Measurements from ENCODE around the gene CSNK2B.

Gene CSNK2B

DNA sequence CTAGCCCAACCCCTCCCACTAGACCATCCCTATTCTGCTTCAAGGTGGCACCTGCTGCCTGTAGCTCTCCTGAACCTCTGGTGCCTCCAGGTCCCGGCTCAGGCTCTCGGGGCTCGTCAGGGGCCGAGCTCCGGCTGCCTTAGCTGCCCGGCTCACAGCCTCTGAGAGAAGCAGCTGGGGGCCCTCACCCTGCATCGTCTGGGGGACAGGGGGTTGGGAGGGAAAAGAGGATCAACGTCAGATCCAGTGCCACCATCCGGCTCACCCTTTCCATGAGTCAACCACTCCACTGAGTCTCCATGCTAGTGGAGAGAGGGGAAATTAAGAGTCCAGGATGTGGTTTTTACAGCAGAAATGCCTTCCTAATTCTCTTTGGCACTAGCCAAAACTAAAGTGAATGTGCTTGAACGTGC lies 26.4 kb upstream of the CSNK2B start:
- TF ChIP-seq POLR2AphosphoS5 (IDR thresholded peaks at IDR 0.05; ENCODE audit: low read depth, low read length): no peak; the same call in 1 of the 2 replicates
- 0 out of 2 replicates have a peak, but pooled peaks have one; percentile 21 for TF ChIP-seq POLR2A (IDR thresholded peaks at IDR 0.05; ENCODE audit: low read depth, low read length)
- no peak for TF ChIP-seq TAF1 (IDR thresholded peaks at IDR 0.05; ENCODE audit: borderline replicate concordance, low read depth, low read length)
- DNase-seq (ENCODE audit: insufficient read length) (no peak), FAIRE-seq (no peak)

GRCh38 chr6:31640612-31641011 lies 25.3 kb upstream of the CSNK2B start:
- TF ChIP-seq POLR2AphosphoS5 (IDR thresholded peaks at IDR 0.05; ENCODE audit: low read depth, low read length) (no peak), POLR2A (IDR thresholded peaks at IDR 0.05; ENCODE audit: low read depth, low read length) (no peak), TAF1 (IDR thresholded peaks at IDR 0.05; ENCODE audit: borderline replicate concordance, low read depth, low read length) (no peak)
- FAIRE-seq: no peak
- no peak for DNase-seq (ENCODE audit: insufficient read length)

- FAIRE-seq: no peak
- TF ChIP-seq TAF1 (IDR thresholded peaks at IDR 0.05; ENCODE audit: borderline replicate concordance, low read depth, low read length) (no peak), POLR2A (IDR thresholded peaks at IDR 0.05; ENCODE audit: low read depth, low read length) (no peak)
- DNase-seq (ENCODE audit: insufficient read length): no peak
Measured at GRCh38 chr6:31641370-31641769, 24.5 kb upstream of the CSNK2B start.

DNA sequence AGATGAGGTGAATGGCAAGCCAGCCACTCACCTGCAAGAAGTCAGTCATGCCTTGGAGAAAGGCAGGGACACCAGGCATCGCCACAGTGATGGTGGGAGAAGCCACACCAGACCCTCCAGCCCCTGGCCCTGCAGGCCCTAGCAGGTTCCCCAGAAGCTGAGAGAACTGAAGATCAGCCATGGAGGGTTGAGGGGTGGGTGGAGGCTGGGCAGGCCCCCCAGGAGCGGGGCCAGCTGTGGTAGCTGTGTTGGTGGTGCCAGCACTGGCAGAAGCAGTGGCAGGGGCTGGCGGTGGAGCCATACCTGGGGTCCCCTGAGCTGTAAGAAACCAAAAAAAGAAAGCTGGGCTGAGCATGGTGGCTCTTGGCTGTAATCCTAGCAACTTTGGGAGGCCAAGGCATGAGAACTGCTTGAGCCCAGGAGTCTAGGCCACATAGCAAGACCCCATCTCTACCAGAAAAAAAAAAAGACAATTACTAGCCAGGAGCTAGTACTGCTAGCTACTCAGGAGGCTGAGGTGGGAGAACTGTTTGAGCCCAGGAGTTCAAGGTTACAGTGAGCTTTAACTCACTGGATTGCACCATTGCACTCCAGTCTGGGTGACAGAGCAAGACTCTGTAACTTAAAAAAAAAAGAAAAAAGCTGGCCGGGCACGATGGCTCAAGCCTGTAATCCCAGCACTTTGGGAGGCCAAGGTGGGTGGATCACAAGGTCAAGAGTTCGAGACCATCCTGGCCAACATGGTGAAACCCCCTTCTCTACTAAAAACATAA lies 22.9 kb upstream of the CSNK2B start:
- DNase-seq (ENCODE audit: insufficient read length) (no peak), FAIRE-seq (no peak)
- TF ChIP-seq TAF1 (IDR thresholded peaks at IDR 0.05; ENCODE audit: borderline replicate concordance, low read depth, low read length) (no peak), POLR2AphosphoS5 (IDR thresholded peaks at IDR 0.05; ENCODE audit: low read depth, low read length) (no peak), POLR2A (IDR thresholded peaks at IDR 0.05; ENCODE audit: low read depth, low read length) (no peak)

- TF ChIP-seq POLR2AphosphoS5 (IDR thresholded peaks at IDR 0.05; ENCODE audit: low read depth, low read length): no peak
- DNase-seq (ENCODE audit: insufficient read length): no peak
- no peak for FAIRE-seq
Measured at GRCh38 chr6:31643818-31644454, 21.9 kb upstream of the CSNK2B start.

- TF ChIP-seq TAF1 (IDR thresholded peaks at IDR 0.05; ENCODE audit: borderline replicate concordance, low read depth, low read length) (no peak), POLR2AphosphoS5 (IDR thresholded peaks at IDR 0.05; ENCODE audit: low read depth, low read length) (no peak), POLR2A (IDR thresholded peaks at IDR 0.05; ENCODE audit: low read depth, low read length) (no peak)
- DNase-seq (ENCODE audit: insufficient read length): no peak
- FAIRE-seq: no peak
Measured at GRCh38 chr6:31645325-31645724, 20.6 kb upstream of the CSNK2B start.

- no peak for DNase-seq (ENCODE audit: insufficient read length)
- FAIRE-seq: peak; percentile 62
- TF ChIP-seq TAF1 (IDR thresholded peaks at IDR 0.05; ENCODE audit: borderline replicate concordance, low read depth, low read length): no peak
- TF ChIP-seq POLR2AphosphoS5 (IDR thresholded peaks at IDR 0.05; ENCODE audit: low read depth, low read length): no peak
- TF ChIP-seq POLR2A (IDR thresholded peaks at IDR 0.05; ENCODE audit: low read depth, low read length): no peak
Measured at GRCh38 chr6:31651602-31652191, 14.2 kb upstream of the CSNK2B start.

- peak; percentile 91 for DNase-seq (ENCODE audit: insufficient read length)
- FAIRE-seq: no peak
- TF ChIP-seq POLR2AphosphoS5 (IDR thresholded peaks at IDR 0.05; ENCODE audit: low read depth, low read length): no peak; the same call in 1 of the 2 replicates
- peak; percentile 43; the same call in 1 of the 2 replicates for TF ChIP-seq TAF1 (IDR thresholded peaks at IDR 0.05; ENCODE audit: borderline replicate concordance, low read depth, low read length)
- TF ChIP-seq POLR2A (IDR thresholded peaks at IDR 0.05; ENCODE audit: low read depth, low read length): peak; percentile 41; the same call in 1 of the 2 replicates
Measured at GRCh38 chr6:31652925-31653724, 12.8 kb upstream of the CSNK2B start.

DNA sequence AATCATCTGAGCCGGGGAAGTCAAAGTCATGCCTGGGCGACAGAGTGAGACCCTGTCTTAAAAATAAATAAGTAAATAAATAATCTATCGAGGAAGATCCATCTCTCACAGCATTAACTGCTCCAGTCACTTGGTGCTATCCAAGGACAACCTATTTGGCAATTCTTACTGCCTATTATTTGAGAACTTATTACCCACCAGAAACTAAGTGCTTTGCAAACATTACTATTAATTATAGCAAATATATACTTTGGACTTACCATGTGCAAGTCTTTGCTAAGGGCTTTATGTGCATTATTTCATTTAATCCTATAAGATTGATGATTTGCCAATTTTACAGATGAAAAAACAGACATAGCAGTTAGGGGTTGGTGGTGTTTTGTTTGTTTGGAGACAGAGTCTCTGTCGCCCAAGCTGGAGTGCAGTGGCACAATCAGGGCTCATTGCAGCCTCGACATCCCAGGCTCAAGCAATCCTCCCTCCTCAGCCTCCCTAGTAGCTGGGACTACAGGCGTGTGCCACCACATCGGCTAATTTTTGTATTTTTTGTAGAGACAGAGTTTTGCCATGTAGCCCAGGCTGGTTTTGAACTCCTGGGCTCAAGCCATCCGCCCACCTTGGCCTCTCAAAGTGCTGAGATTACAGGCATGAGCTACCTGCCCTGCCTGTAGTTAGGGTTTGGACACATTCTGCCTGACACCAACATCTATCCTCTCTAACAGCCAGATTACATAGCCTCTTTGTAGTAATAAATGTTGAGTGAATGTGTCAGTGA lies 11.1 kb upstream of the CSNK2B start:
- FAIRE-seq (no peak), DNase-seq (ENCODE audit: insufficient read length) (no peak)
- TF ChIP-seq POLR2AphosphoS5 (IDR thresholded peaks at IDR 0.05; ENCODE audit: low read depth, low read length): no peak
- no peak for TF ChIP-seq POLR2A (IDR thresholded peaks at IDR 0.05; ENCODE audit: low read depth, low read length)
- TF ChIP-seq TAF1 (IDR thresholded peaks at IDR 0.05; ENCODE audit: borderline replicate concordance, low read depth, low read length): no peak

GRCh38 chr6:31655349-31656237 lies 10.3 kb upstream of the CSNK2B start, which contains the start of gene APOM:
Gene APOM, plus strand, starts transcription at chr6:31655894. Its CDS starts 73 bp downstream, at chr6:31655967.
- DNase-seq (ENCODE audit: insufficient read length) (no peak), FAIRE-seq (no peak)
- TF ChIP-seq POLR2AphosphoS5 (IDR thresholded peaks at IDR 0.05; ENCODE audit: low read depth, low read length) (no peak), TAF1 (IDR thresholded peaks at IDR 0.05; ENCODE audit: borderline replicate concordance, low read depth, low read length) (no peak), POLR2A (IDR thresholded peaks at IDR 0.05; ENCODE audit: low read depth, low read length) (no peak)

Measured in GM12892 (cell line).